Measurements from ENCODE around the gene TNFAIP6.

GRCh38 chr2:151338115-151338514, 19.3 kb upstream of the TNFAIP6 start:
- no peak for TF ChIP-seq GATA3 (IDR thresholded peaks at IDR 0.05; ENCODE audit: low read depth, low read length)
- no peak for TF ChIP-seq GATA2 (IDR thresholded peaks at IDR 0.05; ENCODE audit: low read depth, low read length)

Data from SH-SY5Y (cell line).